CD4-positive, alpha-beta T cell (primary cell): ENCODE measurements around the gene NFKBIL1. TPM values are rescaled to one million over a fixed set of nuclear protein-coding genes. Genes with fewer than 3 reads are reported as not detected.
"Not testable (repeated sequence)": the region's sequence is repeated elsewhere in the genome, so short reads cannot be mapped to it uniquely, and the experiment has no call there.

Experiments used
- ATAC-seq: fragments of 200-7000 bp; cut with Tn5 transposase; one replicate; pipeline ENCODE4 v1.10.0; 2022; ENCODE audit warnings: mild to moderate bottlenecking; ENCODE audit not compliant: poor library complexity
- CTCF ChIA-PET: fragments of 350-600 bp; sonication (Branson Sonifier 250); formaldehyde crosslinking; loops from one replicate; lab custom pipeline; 2021; ENCODE audit warnings: antibody characterized with exemption, inconsistent platforms; lab: Charles Lee
- POLR2A ChIA-PET: fragments of 350-600 bp; sonication (Branson Sonifier 250); formaldehyde crosslinking; loops from one replicate; lab custom pipeline; 2021; ENCODE audit warnings: antibody characterized with exemption, inconsistent platforms; lab: Charles Lee
- DNase-seq, 14 experiments: peaks; one replicate each; pipeline ENCODE4 v3.0.0-alpha.2; 2013 to 2020; ENCODE audit warnings: mixed read lengths in 2 of 14
- H3K27ac ChIP-seq, 2 donors: one replicate each; pipeline versions ENCODE4 v1.5.1 to v1.7.0; 2013; ENCODE audit warnings: low read length in 2 of 2, low read depth in 1 of 2, mild to moderate bottlenecking in 1 of 2
- H3K27me3 ChIP-seq, 2 experiments: 1 replicate in 1 of 2; 2 replicates in 1 of 2; pipeline versions ENCODE4 v1.6.1 to v1.7.0; 2013; ENCODE audit warnings: low read length in 2 of 2, control low read depth in 1 of 2, mild to moderate bottlenecking in 1 of 2, moderate library complexity in 1 of 2; ENCODE audit not compliant: insufficient read depth in 2 of 2, control insufficient read depth in 1 of 2
- H3K36me3 ChIP-seq: one replicate; pipeline ENCODE4 v1.6.1; 2013; ENCODE audit warnings: low read length, control low read depth; ENCODE audit not compliant: insufficient read depth
- H3K4me1 ChIP-seq: one replicate; pipeline ENCODE4 v1.6.1; 2013; ENCODE audit warnings: low read length, control low read depth; ENCODE audit not compliant: insufficient read depth
- H3K4me3 ChIP-seq: one replicate; pipeline ENCODE4 v1.5.1; 2013; ENCODE audit warnings: mild to moderate bottlenecking, low read length, moderate library complexity
- H3K9me3 ChIP-seq, 2 experiments: 1 replicate in 1 of 2; 2 replicates in 1 of 2; pipeline versions ENCODE4 v1.6.1 to v1.7.0; 2013; ENCODE audit warnings: low read length in 2 of 2, mild to moderate bottlenecking in 2 of 2, control low read depth in 1 of 2, moderate library complexity in 1 of 2; ENCODE audit not compliant: control insufficient read depth in 1 of 2, insufficient read depth in 1 of 2
- H3K27ac Mint-ChIP-seq: one replicate; pipeline ENCODE4 v1.8.0; 2020; ENCODE audit warnings: mixed read lengths
- H3K27me3 Mint-ChIP-seq: one replicate; pipeline ENCODE4 v1.8.0; 2021; ENCODE audit warnings: mixed read lengths
- H3K36me3 Mint-ChIP-seq: one replicate; pipeline ENCODE4 v1.8.0; 2021; ENCODE audit warnings: low read depth, mixed read lengths
- H3K4me1 Mint-ChIP-seq: one replicate; pipeline ENCODE4 v1.8.0; 2021; ENCODE audit warnings: low read depth, mixed read lengths
- H3K4me3 Mint-ChIP-seq: one replicate; pipeline ENCODE4 v1.8.0; 2020; ENCODE audit warnings: mild to moderate bottlenecking, mixed read lengths
- H3K9me3 Mint-ChIP-seq: one replicate; pipeline ENCODE4 v1.8.0; 2020; ENCODE audit warnings: mixed read lengths
- CTCF ChIP-seq: fragments of 200-600 bp; IDR thresholded peaks from one replicate; pipeline ENCODE4 v1.8.0; 2022; ENCODE audit warnings: antibody characterized with exemption, mild to moderate bottlenecking
- intact Hi-C, 2 experiments: fragments of 100-400 bp; cut with DNase I in 1 of 2; cut with micrococcal nuclease in 1 of 2; formaldehyde crosslinking; loops; one replicate each; pipeline versions ENCODE4 v1.15.1 to v1.9.0; 2023 to 2025; cut with DNase I, micrococcal nuclease
- total RNA-seq, 174 experiments: library from RNA in 2 of 174; stranded (reverse) in 2 of 174; gene quantifications; one replicate each; pipeline ENCODE4 v1.2.3 and lab custom pipeline; 2021 to 2026

Gene NFKBIL1
- total RNA-seq, 2 experiments from 2014 or later, result 7.6 to 9.3 TPM

GRCh38 chr6:31588871-31589650 is 41.7 kb downstream of the NFKBIL1 start:
- Mint-ChIP-seq H3K9me3 (no peaks in the 10 kb centered on the region), H3K4me1 (peaks cover 74% of the 10 kb centered on the region), H3K27ac (peak overlapping the region; percentile 85), H3K27me3 (no peaks in the 10 kb centered on the region), H3K36me3 (no peaks in the 10 kb centered on the region), H3K4me3 (peak overlapping the region; percentile 23)
- no peaks in the 10 kb centered on the region for H3K9me3 ChIP-seq
- ATAC-seq (no peak), DNase-seq (no peak)
- H3K27me3 ChIP-seq, result no peaks in the 10 kb centered on the region
- CTCF ChIA-PET, result interaction anchor here (1.1 to 16.9 kb wide), 3 partner anchors 7 to 38 kb away, joined by 3 to 353 read pairs (median 10); partner anchors contain the start of gene NCR3
- TF ChIP-seq CTCF, result no peak
- POLR2A ChIA-PET, result interaction anchor here (0.6 to 29.8 kb wide), 4 partner anchors 9 to 47 kb away, joined by 3 to 1160 read pairs (median 112); partner anchors contain the start of genes ATP6V1G2, DDX39B, LST1 and LTA
- no peak overlapping the region for H3K4me3 ChIP-seq
- no peaks in the 10 kb centered on the region for H3K36me3 ChIP-seq
- intact Hi-C loops, result loop anchor here in 1 of 2 experiments (10.0 kb wide), 1 partner anchor 246 kb away; no protein-coding TSS in a partner anchor
- peaks cover 81% of the 10 kb centered on the region for H3K4me1 ChIP-seq
- no peak overlapping the region for H3K27ac ChIP-seq

DNA sequence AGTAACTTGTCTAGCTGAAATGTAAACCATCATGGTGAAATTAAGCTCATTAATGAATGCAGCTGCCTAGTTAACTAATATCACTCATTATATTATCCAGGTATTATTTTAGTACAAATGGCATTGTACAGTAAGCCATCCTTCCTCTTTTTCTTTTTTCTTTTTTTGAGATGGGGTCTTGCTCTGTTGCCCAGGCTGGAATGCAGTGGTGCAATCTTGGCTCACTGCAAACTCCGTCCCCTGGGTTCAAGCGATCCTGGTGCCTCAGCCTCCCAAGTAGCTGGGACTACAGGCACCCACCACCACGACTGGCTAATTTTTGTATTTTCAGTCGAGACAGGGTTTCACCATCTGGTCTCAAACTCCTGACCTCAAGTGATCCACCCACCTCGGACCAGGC is 43.3 kb downstream of the NFKBIL1 start:
- H3K9me3 Mint-ChIP-seq, H3K27ac ChIP-seq, intact Hi-C loops, H3K4me3 ChIP-seq, H3K36me3 ChIP-seq, DNase-seq, H3K4me3 Mint-ChIP-seq, ATAC-seq, H3K36me3 Mint-ChIP-seq, H3K27me3 Mint-ChIP-seq, H3K9me3 ChIP-seq, H3K27me3 ChIP-seq: not testable (repeated sequence)
- H3K27ac Mint-ChIP-seq, result peak overlapping the region; percentile 64
- CTCF ChIA-PET, result interaction anchor here (1.2 to 2.9 kb wide), 2 partner anchors 10 to 39 kb away, joined by 3 to 10 read pairs; no protein-coding TSS in a partner anchor
- H3K4me1 ChIP-seq, result peaks cover 75% of the 10 kb centered on the region
- peaks cover 58% of the 10 kb centered on the region for H3K4me1 Mint-ChIP-seq
- POLR2A ChIA-PET, result interaction anchor here (1.5 to 29.8 kb wide), 2 partner anchors 20 to 39 kb away, joined by 3 to 1160 read pairs; partner anchors contain the start of genes LST1, LTA, LTB and TNF

DNA sequence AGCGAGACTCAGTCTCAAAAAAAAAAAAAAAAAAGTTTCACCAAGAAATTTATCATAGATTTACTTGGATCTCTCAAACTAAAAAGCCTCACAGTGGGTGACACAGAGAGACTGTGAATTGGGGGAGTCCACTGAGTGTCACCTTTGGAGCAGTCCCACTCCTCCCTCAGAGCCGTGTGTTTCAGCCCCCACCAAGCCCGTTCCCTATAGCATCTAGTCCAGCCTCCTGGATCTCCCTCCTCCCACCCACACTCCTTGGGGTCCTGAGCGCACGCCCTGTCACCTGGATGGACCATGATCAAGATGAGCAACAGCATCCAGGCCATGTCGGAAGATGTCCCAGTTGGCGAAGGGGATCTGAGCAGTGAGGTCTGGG is 45.0 kb downstream of the NFKBIL1 start:
- Mint-ChIP-seq H3K27me3 (no peaks in the 10 kb centered on the region), H3K36me3 (no peaks in the 10 kb centered on the region), H3K4me1 (peaks cover 53% of the 10 kb centered on the region), H3K4me3 (peak overlapping the region; percentile 6), H3K9me3 (no peaks in the 10 kb centered on the region), H3K27ac (peak overlapping the region; percentile 81)
- no peak for DNase-seq
- H3K27ac ChIP-seq, result peak overlapping the region; percentile 34 to 55
- H3K4me1 ChIP-seq, result peaks cover 74% of the 10 kb centered on the region
- ATAC-seq, result no peak
- H3K36me3 ChIP-seq, result no peaks in the 10 kb centered on the region
- H3K27me3 ChIP-seq, result no peaks in the 10 kb centered on the region
- POLR2A ChIA-PET, result interaction anchor here (1.1 to 29.8 kb wide), 4 partner anchors 21 to 51 kb away, joined by 4 to 1160 read pairs (median 14); partner anchors contain the start of genes DDX39B, LST1, LTA and LTB
- H3K9me3 ChIP-seq, result no peaks in the 10 kb centered on the region
- intact Hi-C loops, result no loop called here
- no peak overlapping the region for H3K4me3 ChIP-seq
- CTCF ChIA-PET, result interaction anchor here (1.3 to 8.1 kb wide), 3 partner anchors 11 to 43 kb away, joined by 4 to 353 read pairs (median 284); partner anchors contain the start of genes ATP6V1G2, LST1, LTB and NFKBIL1
- TF ChIP-seq CTCF, result no peak
